H1 (cell line): Measurements from ENCODE around the gene CD300LG. TPM values are rescaled to one million over a fixed set of nuclear protein-coding genes. Genes with fewer than 3 reads are reported as not detected.

ENCODE experiments used
- CBX5 ChIP-seq: fragments of 300-800, 300-1000 bp; sonication (generic); IDR thresholded peaks from 2 replicates; pipeline ENCODE4 v1.7.1; 2016; ENCODE audit warnings: antibody characterized with exemption, low read length, low read depth
- CHD7 ChIP-seq: fragments of 300-600 bp; sonication (generic); IDR thresholded peaks from 2 replicates; pipeline ENCODE4 v1.7.1; 2012; ENCODE audit warnings: low read length, moderate library complexity, mild to moderate bottlenecking, inconsistent platforms; ENCODE audit not compliant: insufficient replicate concordance
- E2F6 ChIP-seq: IDR thresholded peaks from 2 replicates; pipeline ENCODE4 v1.6.1; 2012; ENCODE audit warnings: inconsistent platforms
- KDM1A ChIP-seq: fragments of 200-600, 300-600 bp; sonication (generic); IDR thresholded peaks from 2 replicates; pipeline ENCODE4 v1.7.1; 2016; ENCODE audit warnings: mild to moderate bottlenecking, low read length, borderline replicate concordance
- KDM5A ChIP-seq: fragments of 200-600 bp; IDR thresholded peaks from 2 replicates; pipeline ENCODE4 v1.7.1; 2012; ENCODE audit warnings: mild to moderate bottlenecking, low read length, inconsistent platforms, mixed read lengths
- NRF1 ChIP-seq: IDR thresholded peaks from 2 replicates; pipeline ENCODE4 v1.6.1; 2011; ENCODE audit warnings: mild to moderate bottlenecking, low read depth, low read length, improper control_type of control experiment
- RAD21 ChIP-seq, 2 experiments: IDR thresholded peaks in 1 of 2; conservative IDR thresholded peaks in 1 of 2; 2 replicates each; pipeline ENCODE4 v1.6.1; 2011; ENCODE audit warnings: low read depth in 2 of 2, low read length in 2 of 2, improper control_type of control experiment in 1 of 2, inconsistent platforms in 1 of 2, mild to moderate bottlenecking in 1 of 2, moderate library complexity in 1 of 2
- RBBP5 ChIP-seq: IDR thresholded peaks from 2 replicates; pipeline ENCODE4 v1.7.1; 2012; ENCODE audit warnings: low read depth, mild to moderate bottlenecking, inconsistent platforms, low read length, moderate library complexity, borderline replicate concordance
- SIX5 ChIP-seq: IDR thresholded peaks from 2 replicates; pipeline ENCODE4 v1.6.1; 2011; ENCODE audit warnings: mild to moderate bottlenecking, low read depth, low read length
- TEAD4 ChIP-seq: IDR thresholded peaks from 2 replicates; pipeline ENCODE4 v1.6.1; 2012; ENCODE audit warnings: low read depth, low read length, inconsistent platforms, mixed read lengths
- polyA plus RNA-seq, 7 experiments: library from polyadenylated mRNA; depleted of rRNA in 3 of 7; stranded (reverse) in 5 of 7; unstranded in 2 of 7; fragments of >200 nt in 5 of 7; fragments of 200-250 nt in 2 of 7; gene quantifications; 1 replicate in 5 of 7; 2 replicates in 1 of 7; 4 replicates in 1 of 7; pipeline versions ENCODE4 v1.2.1 to v1.2.3, GENCODE V29; 2011 to 2013; ENCODE audit warnings: missing spikeins in 2 of 7, mixed read lengths in 2 of 7
- total RNA-seq: library from RNA; stranded (reverse); fragmentation: NEBNext Ultra II Directional; extraction: Animal tissue kit (Norgen Biotek cat#: 25700); gene quantifications from 2 replicates; pipeline ENCODE4 v1.2.1, GENCODE V29; 2021

The CD300LG gene
- total and polyA plus RNA-seq, 2 of the 8 experiments (the other 6 are each of a cell fraction or from before 2014, with no cell fraction given) = 0.06 TPM; not detected in 1

GRCh38 chr17:43873815-43874214, 26.8 kb downstream of the CD300LG start (continued):
- no peak for TF ChIP-seq CHD7
- TF ChIP-seq RBBP5 = no peak
- TF ChIP-seq CBX5 = no peak
- no peak for TF ChIP-seq NRF1
- TF ChIP-seq E2F6 = no peak
- no peak for TF ChIP-seq RAD21 (IDR thresholded peaks at IDR 0.05 in 1 of 2, conservative IDR thresholded peaks at IDR 0.05 in 1 of 2; ENCODE audit: low read depth in 2 of 2, low read length in 2 of 2)
- TF ChIP-seq SIX5 = no peak
- no peak for TF ChIP-seq KDM1A
- TF ChIP-seq TEAD4 = no peak
- TF ChIP-seq KDM5A = no peak
